ENCODE results near the gene CEBPA.

The CEBPA gene

DNA sequence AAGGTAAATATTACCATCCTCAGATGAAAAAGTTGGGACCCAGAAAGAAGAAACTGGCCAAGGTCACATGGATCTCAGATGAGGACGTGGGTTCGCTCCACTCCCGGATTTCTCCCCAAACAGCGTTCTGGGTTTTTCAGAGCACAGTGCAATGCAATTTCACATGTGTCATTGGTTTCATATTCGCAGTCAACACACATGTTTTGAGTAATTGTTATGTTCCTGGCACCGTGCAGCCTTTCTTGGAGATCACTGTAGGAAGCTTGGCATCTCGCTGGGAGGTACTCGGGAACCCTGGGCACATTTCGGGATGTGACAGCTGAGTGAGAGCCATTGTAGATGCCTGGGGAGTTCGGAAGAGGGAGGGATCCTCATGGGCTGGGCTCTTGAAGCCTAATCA, 45.0 kb upstream of the CEBPA start:
- Histone ChIP-seq H3K9me3 (no peaks in the 10 kb centered on the region), H3K36me3 (no peaks in the 10 kb centered on the region), H3K27me3 (peaks cover 86% of the 10 kb centered on the region)

DNA sequence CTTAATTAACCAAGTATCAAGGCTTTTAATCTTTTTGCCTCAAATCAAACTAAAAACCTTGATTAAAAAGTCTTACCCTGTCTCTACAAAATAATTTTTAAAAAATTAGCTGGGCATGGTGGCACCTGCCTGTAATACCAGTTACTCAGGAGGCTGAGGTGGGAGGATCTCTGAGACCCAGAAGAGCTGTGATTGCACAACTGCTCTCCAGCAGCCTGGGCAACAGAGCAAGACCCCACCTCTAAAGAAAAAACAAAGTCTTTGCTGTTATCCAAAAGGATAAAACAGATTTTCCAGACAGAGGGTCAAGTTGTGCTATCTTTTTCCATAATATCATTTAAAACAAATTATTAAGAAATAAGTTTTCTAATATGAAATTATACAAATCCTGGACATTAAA, 44.3 kb upstream of the CEBPA start:
- Histone ChIP-seq H3K4me3 (ENCODE audit: low read depth in 1 of 2, low read length in 1 of 2) (no peak overlapping the region), H3K4me1 (ENCODE audit: control insufficient read depth in 1 of 2, insufficient read depth in 1 of 2, low read depth in 1 of 2, low read length in 1 of 2) (no peaks in the 10 kb centered on the region), H3K27me3 (peaks cover 88% of the 10 kb centered on the region), H3K27ac (no peak overlapping the region), H3K9me3 (no peaks in the 10 kb centered on the region), H3K36me3 (no peaks in the 10 kb centered on the region)
- TF ChIP-seq, protein P1, sequence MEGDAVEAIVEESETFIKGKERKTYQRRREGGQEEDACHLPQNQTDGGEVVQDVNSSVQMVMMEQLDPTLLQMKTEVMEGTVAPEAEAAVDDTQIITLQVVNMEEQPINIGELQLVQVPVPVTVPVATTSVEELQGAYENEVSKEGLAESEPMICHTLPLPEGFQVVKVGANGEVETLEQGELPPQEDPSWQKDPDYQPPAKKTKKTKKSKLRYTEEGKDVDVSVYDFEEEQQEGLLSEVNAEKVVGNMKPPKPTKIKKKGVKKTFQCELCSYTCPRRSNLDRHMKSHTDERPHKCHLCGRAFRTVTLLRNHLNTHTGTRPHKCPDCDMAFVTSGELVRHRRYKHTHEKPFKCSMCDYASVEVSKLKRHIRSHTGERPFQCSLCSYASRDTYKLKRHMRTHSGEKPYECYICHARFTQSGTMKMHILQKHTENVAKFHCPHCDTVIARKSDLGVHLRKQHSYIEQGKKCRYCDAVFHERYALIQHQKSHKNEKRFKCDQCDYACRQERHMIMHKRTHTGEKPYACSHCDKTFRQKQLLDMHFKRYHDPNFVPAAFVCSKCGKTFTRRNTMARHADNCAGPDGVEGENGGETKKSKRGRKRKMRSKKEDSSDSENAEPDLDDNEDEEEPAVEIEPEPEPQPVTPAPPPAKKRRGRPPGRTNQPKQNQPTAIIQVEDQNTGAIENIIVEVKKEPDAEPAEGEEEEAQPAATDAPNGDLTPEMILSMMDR (IDR thresholded peaks at IDR 0.05) = no peak

More for the DNA sequence above, 45.0 kb upstream of the CEBPA start:
- TF ChIP-seq, protein P1 (IDR thresholded peaks at IDR 0.05) = no peak
- H3K4me3 ChIP-seq (ENCODE audit: low read depth in 1 of 2, low read length in 1 of 2) = no peak overlapping the region
- H3K4me1 ChIP-seq (ENCODE audit: control insufficient read depth in 1 of 2, insufficient read depth in 1 of 2, low read depth in 1 of 2, low read length in 1 of 2) = no peaks in the 10 kb centered on the region
- no peak overlapping the region for H3K27ac ChIP-seq

DNA sequence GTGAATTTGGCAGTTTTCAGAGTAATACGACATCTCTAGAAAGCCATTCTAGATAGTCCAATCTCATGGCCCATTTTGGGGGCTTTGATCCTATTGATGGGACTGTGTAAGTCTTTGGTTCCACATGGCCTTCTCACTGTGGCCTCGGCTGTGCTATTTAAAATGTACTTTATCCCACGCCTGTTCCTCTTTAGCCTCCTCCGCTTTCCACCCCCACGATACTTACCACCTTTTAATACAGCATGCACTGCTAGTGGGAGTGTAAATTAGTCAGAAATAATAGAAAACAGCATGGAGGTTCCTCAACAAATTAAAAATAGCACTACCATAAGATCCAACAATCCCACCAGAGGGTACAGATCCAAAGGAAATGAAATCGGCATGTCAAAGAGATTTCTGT, 42.8 kb upstream of the CEBPA start:
- no peak overlapping the region for H3K4me3 ChIP-seq (ENCODE audit: low read depth in 1 of 2, low read length in 1 of 2)
- no peaks in the 10 kb centered on the region for H3K4me1 ChIP-seq (ENCODE audit: control insufficient read depth in 1 of 2, insufficient read depth in 1 of 2, low read depth in 1 of 2, low read length in 1 of 2)
- peaks cover 87% of the 10 kb centered on the region for H3K27me3 ChIP-seq
- TF ChIP-seq, protein P1 (IDR thresholded peaks at IDR 0.05) = no peak
- no peak overlapping the region for H3K27ac ChIP-seq
- H3K9me3 ChIP-seq = no peaks in the 10 kb centered on the region
- H3K36me3 ChIP-seq = no peaks in the 10 kb centered on the region

DNA sequence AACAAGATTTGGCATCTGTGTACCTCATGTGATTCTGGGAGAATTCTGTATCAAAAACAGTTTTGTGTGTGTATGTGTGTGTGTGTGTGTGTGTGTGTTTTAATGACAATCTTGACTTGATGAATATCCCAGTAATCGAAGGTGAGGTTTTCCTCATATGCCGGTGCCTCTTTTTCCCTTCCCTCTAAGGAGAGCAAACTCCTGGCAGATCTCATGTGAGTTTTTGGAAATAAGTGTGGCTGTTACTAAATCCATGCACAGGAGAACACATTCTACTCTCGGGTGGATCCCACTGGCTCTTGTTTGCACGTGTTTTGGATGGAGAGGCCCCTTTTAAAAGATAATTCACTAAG, 42.2 kb upstream of the CEBPA start:
- H3K36me3 ChIP-seq = no peaks in the 10 kb centered on the region
- no peak overlapping the region for H3K27ac ChIP-seq
- H3K9me3 ChIP-seq = no peaks in the 10 kb centered on the region
- no peaks in the 10 kb centered on the region for H3K4me1 ChIP-seq (ENCODE audit: control insufficient read depth in 1 of 2, insufficient read depth in 1 of 2, low read depth in 1 of 2, low read length in 1 of 2)
- H3K4me3 ChIP-seq (ENCODE audit: low read depth in 1 of 2, low read length in 1 of 2) = no peak overlapping the region
- TF ChIP-seq, protein P1 (IDR thresholded peaks at IDR 0.05) = no peak
- H3K27me3 ChIP-seq = peaks cover 81% of the 10 kb centered on the region

DNA sequence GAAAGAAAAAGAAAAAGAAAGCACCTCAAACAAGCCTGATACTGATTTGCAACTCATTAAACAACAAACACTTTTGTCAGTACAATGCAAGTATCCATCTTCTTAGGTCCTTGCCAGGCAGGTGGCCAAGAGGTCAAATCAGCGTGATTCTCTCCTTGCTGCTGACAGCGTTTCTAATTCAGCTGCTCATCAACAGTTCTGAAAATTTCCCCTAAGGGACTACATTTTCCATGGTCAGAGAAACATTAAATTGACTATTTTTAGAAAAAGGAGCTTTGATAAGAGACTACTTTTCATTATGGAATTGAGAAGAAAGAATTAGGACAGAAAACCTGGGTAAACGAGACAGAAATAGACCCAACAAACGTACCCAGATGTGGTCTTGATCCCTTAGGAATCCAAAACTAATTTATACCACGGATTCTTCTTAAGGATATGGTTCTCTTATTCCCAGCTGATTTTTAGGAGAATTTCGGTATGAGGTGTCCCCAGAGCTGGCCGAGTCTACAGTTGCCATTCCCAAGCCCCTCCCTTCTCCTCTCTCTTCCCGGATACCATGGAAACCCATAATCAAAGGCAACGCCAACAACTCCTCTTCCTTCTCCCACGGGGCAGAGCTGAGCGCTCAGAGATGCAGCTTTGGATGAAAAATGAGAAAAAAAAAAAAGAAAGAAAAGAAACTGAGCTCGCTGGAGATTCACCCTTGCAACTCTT, 41.7 kb upstream of the CEBPA start:
- H3K36me3 ChIP-seq = no peaks in the 10 kb centered on the region
- no peak overlapping the region for H3K4me3 ChIP-seq (ENCODE audit: low read depth in 1 of 2, low read length in 1 of 2)
- no peaks in the 10 kb centered on the region for H3K4me1 ChIP-seq (ENCODE audit: control insufficient read depth in 1 of 2, insufficient read depth in 1 of 2, low read depth in 1 of 2, low read length in 1 of 2)
- H3K9me3 ChIP-seq = no peaks in the 10 kb centered on the region
- TF ChIP-seq, protein P1 (IDR thresholded peaks at IDR 0.05) = no peak
- H3K27me3 ChIP-seq = peaks cover 79% of the 10 kb centered on the region
- no peak overlapping the region for H3K27ac ChIP-seq

Data from neutrophil (primary cell).